Activated naive CD8-positive, alpha-beta T cell treated with anti-CD3 and anti-CD28 coated beads, Interleukin-2, amount 50 U/mL, for 24 hours (primary cell): Measurements from ENCODE around the gene STC2.
"Not testable (repeated sequence)": the region's sequence is repeated elsewhere in the genome, so short reads cannot be mapped to it uniquely, and the experiment has no call there.

Experiments used
- ATAC-seq: fragments of 150-1000 bp; cut with Tn5 transposase; one replicate; pipeline ENCODE4 v1.10.0; 2021
- DNase-seq: peaks from one replicate; pipeline ENCODE4 v3.0.0; 2021
- H3K27ac Mint-ChIP-seq: one replicate; pipeline ENCODE4 v1.8.0; 2021; ENCODE audit warnings: mild to moderate bottlenecking, mixed read lengths
- H3K27me3 Mint-ChIP-seq: one replicate; pipeline ENCODE4 v1.8.0; 2021; ENCODE audit warnings: mixed read lengths
- H3K36me3 Mint-ChIP-seq: one replicate; pipeline ENCODE4 v1.8.0; 2021; ENCODE audit warnings: low read depth, mixed read lengths
- H3K4me1 Mint-ChIP-seq: one replicate; pipeline ENCODE4 v1.8.0; 2021; ENCODE audit warnings: mixed read lengths
- H3K4me3 Mint-ChIP-seq: one replicate; pipeline ENCODE4 v1.8.0; 2021; ENCODE audit warnings: mild to moderate bottlenecking, moderate library complexity, mixed read lengths
- H3K9me3 Mint-ChIP-seq: one replicate; pipeline ENCODE4 v1.8.0; 2021; ENCODE audit warnings: mixed read lengths

STC2 gene

GRCh38 chr5:173298213-173298926, 29.8 kb downstream of the STC2 start:
- Mint-ChIP-seq H3K27me3 (peaks cover 36% of the 10 kb centered on the region), H3K4me3 (no peak overlapping the region), H3K27ac (no peak overlapping the region)

DNA sequence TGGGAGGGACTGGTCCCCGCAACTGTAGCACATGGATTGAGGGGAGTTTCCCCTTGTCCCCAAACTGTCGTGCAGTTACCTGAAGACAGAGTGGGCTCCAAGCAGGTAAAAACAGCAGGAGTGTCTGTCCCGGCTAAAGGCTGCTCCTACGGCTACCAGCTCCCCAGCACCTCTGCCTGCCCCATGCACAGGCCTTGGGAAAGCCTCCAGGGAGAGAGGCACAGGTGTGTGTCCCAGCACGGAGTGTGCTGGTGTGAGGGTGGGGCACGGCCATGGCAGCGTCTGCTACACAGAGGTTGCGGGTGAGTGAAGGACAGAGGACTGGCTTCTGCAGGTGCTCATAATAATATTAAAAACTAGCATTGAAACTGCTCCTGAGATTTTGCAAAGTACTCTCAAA, 30.4 kb downstream of the STC2 start:
- no peaks in the 10 kb centered on the region for H3K9me3 Mint-ChIP-seq

More at GRCh38 chr5:173298213-173298926, 29.8 kb downstream of the STC2 start:
- no peaks in the 10 kb centered on the region for H3K36me3 Mint-ChIP-seq
- DNase-seq, result no peak
- peaks cover 12% of the 10 kb centered on the region for H3K4me1 Mint-ChIP-seq
- no peak for ATAC-seq
- H3K9me3 Mint-ChIP-seq, result no peaks in the 10 kb centered on the region

DNA sequence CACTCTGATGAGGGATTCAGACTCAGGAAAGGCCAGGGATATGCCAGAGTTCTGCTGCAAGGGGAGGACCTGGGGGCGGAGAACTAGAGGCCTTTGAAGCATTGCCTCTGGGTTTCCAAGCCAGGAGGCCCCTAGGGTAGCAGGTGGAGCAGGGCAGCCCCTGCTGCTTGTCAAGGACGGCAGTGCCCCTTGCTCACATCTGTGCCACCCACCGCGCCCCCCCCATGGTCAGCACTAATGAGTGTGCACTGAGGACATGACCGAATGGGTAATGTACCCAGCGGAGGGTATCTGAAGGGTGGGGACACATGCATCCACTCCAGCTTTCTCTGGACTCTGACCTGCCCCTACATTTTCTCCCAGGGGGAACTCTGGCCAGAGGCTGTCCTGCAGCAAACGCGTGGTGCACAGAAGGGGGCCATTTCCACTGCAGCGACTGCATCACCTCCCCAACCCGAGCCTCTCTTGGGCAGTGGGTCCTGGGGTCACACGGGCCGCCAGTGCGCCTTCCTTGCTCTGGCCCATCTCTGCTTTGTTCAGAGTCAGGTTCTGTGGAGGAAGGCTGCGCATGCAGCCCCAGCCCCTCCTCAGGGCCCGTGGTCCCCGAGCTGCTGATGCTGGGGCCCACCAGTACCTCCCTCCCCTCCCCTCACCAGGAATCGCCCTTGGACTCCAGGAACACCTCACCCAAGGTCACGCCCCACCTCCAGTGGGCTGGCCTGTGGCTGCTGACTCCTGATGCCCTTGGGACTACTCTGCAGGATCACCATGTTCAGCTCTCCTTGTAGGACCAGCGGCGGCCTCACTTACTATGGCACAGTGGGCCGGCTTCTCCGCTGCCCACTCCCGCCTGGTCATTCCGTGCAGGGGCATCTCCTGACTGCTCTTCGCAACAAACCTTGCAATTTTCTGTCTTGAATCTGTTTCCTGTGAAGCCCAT, 31.2 kb downstream of the STC2 start:
- peaks cover 37% of the 10 kb centered on the region for H3K27me3 Mint-ChIP-seq

More for the DNA sequence above, 30.4 kb downstream of the STC2 start:
- no peak overlapping the region for H3K27ac Mint-ChIP-seq
- H3K27me3 Mint-ChIP-seq, result peaks cover 36% of the 10 kb centered on the region
- H3K4me1 Mint-ChIP-seq, result peaks cover 12% of the 10 kb centered on the region
- no peaks in the 10 kb centered on the region for H3K36me3 Mint-ChIP-seq
- DNase-seq (no peak), ATAC-seq (no peak)
- no peak overlapping the region for H3K4me3 Mint-ChIP-seq

DNA sequence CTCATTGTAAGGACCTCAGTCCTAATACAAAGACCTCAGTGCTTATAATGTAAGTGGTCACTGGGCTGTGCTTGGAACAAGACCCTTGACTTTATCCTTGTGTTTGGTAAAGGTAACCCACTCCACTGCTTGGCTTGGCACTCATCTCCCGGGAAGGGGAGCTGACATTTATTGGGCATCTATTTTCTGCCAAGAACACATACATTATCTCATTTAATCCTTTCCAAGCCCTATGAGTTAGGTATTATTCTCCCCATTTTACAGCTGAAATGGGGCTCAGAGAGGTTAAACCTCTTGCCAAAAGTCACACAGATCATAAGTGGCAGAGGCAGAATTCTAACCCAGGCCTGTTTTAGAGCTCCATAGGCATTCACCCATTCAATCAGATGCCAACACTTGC, 32.4 kb downstream of the STC2 start:
- DNase-seq (no peak), ATAC-seq (no peak)
- Mint-ChIP-seq H3K36me3 (no peaks in the 10 kb centered on the region), H3K27ac (no peak overlapping the region), H3K27me3 (peaks cover 39% of the 10 kb centered on the region), H3K4me1 (peaks cover 12% of the 10 kb centered on the region), H3K4me3 (no peak overlapping the region), H3K9me3 (no peaks in the 10 kb centered on the region)

More for the DNA sequence above, 31.2 kb downstream of the STC2 start:
- DNase-seq, result no peak
- no peak overlapping the region for H3K4me3 Mint-ChIP-seq
- no peaks in the 10 kb centered on the region for H3K36me3 Mint-ChIP-seq
- H3K9me3 Mint-ChIP-seq, result no peaks in the 10 kb centered on the region
- peaks cover 12% of the 10 kb centered on the region for H3K4me1 Mint-ChIP-seq
- no peak for ATAC-seq
- no peak overlapping the region for H3K27ac Mint-ChIP-seq

DNA sequence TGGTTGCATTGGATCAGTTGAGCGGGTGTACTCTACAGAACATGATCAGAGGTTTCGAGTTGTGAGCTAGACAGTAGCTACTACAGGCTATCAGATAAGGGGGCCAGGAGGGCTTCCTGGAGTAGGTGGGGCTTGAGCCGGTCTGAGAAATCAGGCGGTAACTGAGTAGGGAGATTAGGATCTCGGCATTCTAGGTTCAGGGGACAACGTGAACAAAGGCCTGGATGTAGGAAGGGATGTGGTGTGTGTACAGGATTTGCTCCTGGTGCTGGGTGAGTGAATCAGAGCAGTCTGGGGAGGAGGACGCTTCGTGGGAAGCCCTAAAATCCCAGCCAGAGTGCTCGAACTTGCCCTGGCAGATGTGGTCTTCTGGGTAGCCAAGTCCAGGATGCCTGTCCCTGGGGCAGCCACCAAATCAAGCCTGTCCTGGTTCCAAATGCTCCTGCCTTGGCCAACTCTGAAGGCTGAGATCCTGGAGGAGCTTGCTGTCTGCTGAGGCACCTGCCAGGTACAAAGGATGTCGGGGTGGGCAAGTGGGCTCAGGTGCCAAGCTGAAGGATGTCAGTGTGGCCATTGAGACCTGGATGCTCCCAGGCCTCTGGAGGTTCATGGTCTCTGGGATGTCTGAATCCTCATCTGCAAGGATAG, 33.4 kb downstream of the STC2 start:
- Mint-ChIP-seq H3K9me3 (no peaks in the 10 kb centered on the region), H3K4me1 (peaks cover 12% of the 10 kb centered on the region), H3K36me3 (no peaks in the 10 kb centered on the region), H3K27me3 (peaks cover 49% of the 10 kb centered on the region), H3K4me3 (no peak overlapping the region), H3K27ac (no peak overlapping the region)
- ATAC-seq (no peak), DNase-seq (no peak)

DNA sequence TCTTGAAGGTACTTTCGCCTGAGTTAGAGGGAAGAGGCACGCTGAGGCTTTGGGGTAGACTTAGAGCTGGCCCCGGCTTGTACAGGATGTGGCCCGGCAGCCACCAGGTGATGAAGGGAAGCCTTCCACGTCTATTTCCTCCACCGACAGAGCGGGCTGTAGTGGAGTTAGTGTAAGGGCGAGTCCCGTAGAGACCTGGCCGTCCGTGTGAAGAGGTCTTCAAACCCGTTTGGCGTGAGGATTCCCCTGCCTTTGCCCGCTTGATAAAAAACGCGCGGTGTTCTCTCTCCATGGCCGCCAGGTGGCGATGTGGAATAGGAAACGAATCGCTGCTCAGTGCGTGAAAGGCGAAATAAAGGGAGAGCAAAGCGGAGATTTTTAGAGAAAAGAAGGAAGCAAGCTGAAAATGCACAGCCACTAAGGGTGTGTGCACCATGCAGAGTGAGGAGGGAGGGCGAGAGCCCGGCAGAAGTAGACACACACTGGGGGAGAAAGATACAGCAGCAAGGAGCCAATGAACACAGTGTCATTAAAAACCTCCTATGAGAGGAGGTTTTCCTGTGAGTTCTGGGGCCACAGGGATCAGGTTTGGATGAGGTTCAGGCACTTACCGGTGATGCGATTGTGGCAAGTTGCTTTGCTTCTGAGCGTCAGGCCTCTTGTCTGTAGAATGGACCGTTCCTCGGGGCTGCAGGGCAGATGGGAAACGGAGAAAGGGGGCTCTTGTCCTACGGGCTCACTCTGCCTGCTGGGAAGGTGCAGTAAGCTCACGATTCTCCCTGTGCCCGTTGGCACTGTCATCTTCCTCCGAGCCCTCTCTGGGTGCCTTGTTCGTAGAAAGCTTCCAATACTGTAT, 34.2 kb downstream of the STC2 start:
- H3K4me1 Mint-ChIP-seq, result peaks cover 12% of the 10 kb centered on the region
- H3K27me3 Mint-ChIP-seq, result peaks cover 54% of the 10 kb centered on the region
- peak; percentile 79 for DNase-seq
- H3K4me3 Mint-ChIP-seq, result peak overlapping the region; percentile 9
- H3K27ac Mint-ChIP-seq, result no peak overlapping the region
- H3K9me3 Mint-ChIP-seq, result no peaks in the 10 kb centered on the region
- no peaks in the 10 kb centered on the region for H3K36me3 Mint-ChIP-seq
- ATAC-seq, result peak; percentile 63

- H3K4me1 Mint-ChIP-seq, result peaks cover 21% of the 10 kb centered on the region
- no peak overlapping the region for H3K4me3 Mint-ChIP-seq
- H3K9me3 Mint-ChIP-seq, result no peaks in the 10 kb centered on the region
- no peak overlapping the region for H3K27ac Mint-ChIP-seq
- peaks cover 59% of the 10 kb centered on the region for H3K27me3 Mint-ChIP-seq
- no peak for ATAC-seq
- no peaks in the 10 kb centered on the region for H3K36me3 Mint-ChIP-seq
- DNase-seq, result no peak
These were observed 36.2 kb downstream of the STC2 start for GRCh38 chr5:173291722-173292658.

- peaks cover 21% of the 10 kb centered on the region for H3K4me1 Mint-ChIP-seq
- no peaks in the 10 kb centered on the region for H3K9me3 Mint-ChIP-seq
- peaks cover 63% of the 10 kb centered on the region for H3K27me3 Mint-ChIP-seq
- no peak overlapping the region for H3K4me3 Mint-ChIP-seq
- no peak for ATAC-seq
- DNase-seq, result no peak
- H3K36me3 Mint-ChIP-seq, result no peaks in the 10 kb centered on the region
- no peak overlapping the region for H3K27ac Mint-ChIP-seq
These were observed 37.6 kb downstream of the STC2 start for GRCh38 chr5:173290477-173291131.

- DNase-seq, result no peak
- H3K9me3 Mint-ChIP-seq, result peaks cover 9% of the 10 kb centered on the region
- peaks cover 6% of the 10 kb centered on the region for H3K36me3 Mint-ChIP-seq
- no peak overlapping the region for H3K27ac Mint-ChIP-seq
- H3K27me3 Mint-ChIP-seq, result peaks cover 66% of the 10 kb centered on the region
- ATAC-seq, result no peak
- H3K4me3 Mint-ChIP-seq, result no peak overlapping the region
- peaks cover 20% of the 10 kb centered on the region for H3K4me1 Mint-ChIP-seq
These were observed 38.8 kb downstream of the STC2 start for GRCh38 chr5:173289372-173289771.

- no peak for DNase-seq
- peaks cover 12% of the 10 kb centered on the region for H3K9me3 Mint-ChIP-seq
- no peak for ATAC-seq
- H3K36me3 Mint-ChIP-seq, result peaks cover 6% of the 10 kb centered on the region
- peaks cover 62% of the 10 kb centered on the region for H3K27me3 Mint-ChIP-seq
- no peak overlapping the region for H3K27ac Mint-ChIP-seq
- H3K4me3 Mint-ChIP-seq, result no peak overlapping the region
- peaks cover 17% of the 10 kb centered on the region for H3K4me1 Mint-ChIP-seq
These were observed 39.6 kb downstream of the STC2 start for GRCh38 chr5:173288632-173289031.

GRCh38 chr5:173287086-173287485, 41.1 kb downstream of the STC2 start:
- Mint-ChIP-seq H3K4me3 (no peak overlapping the region), H3K4me1 (peaks cover 20% of the 10 kb centered on the region), H3K9me3 (peaks cover 12% of the 10 kb centered on the region), H3K36me3 (peaks cover 6% of the 10 kb centered on the region), H3K27me3 (peaks cover 65% of the 10 kb centered on the region), H3K27ac (no peak overlapping the region)
- no peak for ATAC-seq
- no peak for DNase-seq

DNA sequence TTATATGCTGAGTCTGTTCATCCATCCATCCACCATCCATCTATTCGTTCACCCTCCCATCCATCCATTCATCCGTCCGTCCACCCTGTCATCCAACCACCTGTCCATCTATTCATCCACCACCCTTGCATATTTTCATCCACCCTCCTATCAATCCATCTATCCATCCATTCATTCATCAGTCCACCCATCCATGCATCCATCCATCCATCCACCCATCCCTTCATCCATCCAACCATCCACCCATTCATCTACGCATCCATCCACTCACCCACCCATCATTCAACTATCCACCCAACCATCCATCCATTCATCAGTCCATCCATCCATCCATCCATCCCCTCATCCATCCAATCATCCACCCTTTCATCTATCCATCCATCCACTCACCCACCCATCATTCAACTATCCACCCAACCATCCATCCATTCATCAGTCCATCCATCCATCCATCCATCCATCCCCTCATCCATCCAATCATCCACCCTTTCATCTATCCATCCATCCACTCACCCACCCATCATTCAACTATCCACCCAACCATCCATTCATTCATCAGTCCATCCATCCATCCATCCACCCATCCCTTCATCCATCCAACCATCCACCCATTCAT, 43.8 kb downstream of the STC2 start:
- ATAC-seq, H3K4me3 Mint-ChIP-seq, H3K36me3 Mint-ChIP-seq, DNase-seq, H3K27ac Mint-ChIP-seq: not testable (repeated sequence)
- peaks cover 63% of the 10 kb centered on the region for H3K27me3 Mint-ChIP-seq
- peaks cover 20% of the 10 kb centered on the region for H3K4me1 Mint-ChIP-seq
- H3K9me3 Mint-ChIP-seq, result peaks cover 12% of the 10 kb centered on the region
